A549 treated with Hydrocortisone at 1 μM for 4 hours (cell line): ENCODE data around the gene RGR. TPM values are rescaled to one million over a fixed set of nuclear protein-coding genes. Genes with fewer than 3 reads are reported as not detected.

Source experiments
- total RNA-seq: library from RNA; stranded (reverse); fragments of 200-300 nt; extraction: Qiagen RNA extraction; gene quantifications from 5 replicates; pipeline ENCODE4 v1.2.3, GENCODE V29; 2022

The RGR gene, protein sequence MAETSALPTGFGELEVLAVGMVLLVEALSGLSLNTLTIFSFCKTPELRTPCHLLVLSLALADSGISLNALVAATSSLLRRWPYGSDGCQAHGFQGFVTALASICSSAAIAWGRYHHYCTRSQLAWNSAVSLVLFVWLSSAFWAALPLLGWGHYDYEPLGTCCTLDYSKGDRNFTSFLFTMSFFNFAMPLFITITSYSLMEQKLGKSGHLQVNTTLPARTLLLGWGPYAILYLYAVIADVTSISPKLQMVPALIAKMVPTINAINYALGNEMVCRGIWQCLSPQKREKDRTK
- not detected in 5 replicates for total RNA-seq

DNA sequence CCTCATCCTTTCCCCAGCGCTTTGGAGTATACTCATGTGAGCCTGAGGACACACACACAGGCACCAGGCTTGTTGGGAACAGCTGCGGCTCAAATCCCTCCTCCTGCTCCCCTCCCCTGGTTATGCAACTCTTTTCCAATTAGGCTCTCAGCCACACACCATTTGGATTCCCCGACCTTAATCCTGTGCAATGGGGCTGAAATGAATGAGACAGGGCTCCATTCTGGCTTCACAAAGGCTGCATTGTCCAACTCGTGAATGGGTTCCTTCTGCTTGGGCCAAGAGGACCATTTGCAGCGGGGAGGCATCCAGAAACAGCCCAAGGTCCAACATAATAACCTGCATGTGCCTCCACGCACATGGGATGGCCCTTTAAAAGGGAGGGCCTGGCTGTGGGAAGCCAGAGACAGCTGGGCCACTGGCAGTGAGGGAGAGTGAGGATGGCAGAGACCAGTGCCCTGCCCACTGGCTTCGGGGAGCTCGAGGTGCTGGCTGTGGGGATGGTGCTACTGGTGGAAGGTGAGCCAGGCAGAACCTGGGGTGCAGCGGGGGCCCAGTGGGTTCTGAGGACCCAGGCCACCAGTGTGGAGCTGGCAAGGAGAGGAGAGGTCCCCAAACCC, at the start of gene RGR:
Gene RGR (plus strand): TSS at position 403 of the 620 bp plus-strand sequence. CDS start 38 bp downstream, at position 441.

DNA sequence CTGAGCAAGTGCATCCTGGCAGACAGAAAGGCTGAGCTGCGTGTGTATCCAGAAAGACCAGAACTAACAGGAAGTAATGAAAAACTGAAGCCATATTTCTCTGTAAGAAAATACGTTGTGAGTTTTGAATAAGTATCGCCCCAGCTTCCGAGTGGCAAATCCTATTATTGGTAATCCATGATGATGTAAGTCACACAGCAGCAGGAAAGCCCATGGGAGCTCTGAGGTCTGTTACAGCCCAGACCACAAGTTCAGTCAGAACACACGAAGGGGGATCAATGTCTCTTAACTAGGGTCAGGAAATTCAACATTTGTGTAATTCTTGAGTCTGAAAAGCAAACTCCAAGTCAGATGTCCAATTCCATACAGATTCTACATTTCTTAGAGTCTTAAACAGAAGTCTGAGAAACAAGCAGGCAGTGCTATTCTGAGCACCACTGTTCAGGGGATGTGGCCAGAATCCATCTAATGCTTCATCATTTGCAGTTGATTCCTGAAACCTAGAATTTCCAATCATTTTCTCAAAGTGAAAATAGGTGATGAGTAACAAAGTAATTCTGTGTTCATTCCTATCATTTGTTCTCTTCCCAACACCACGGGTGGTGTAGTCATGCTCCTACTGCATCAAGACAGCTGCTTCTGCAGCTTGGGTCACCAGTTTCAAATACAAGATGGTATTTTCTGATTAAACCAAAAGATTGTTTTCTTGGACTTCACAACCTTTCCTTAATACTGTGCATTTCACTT, 19.3 kb upstream of the RGR start, which contains the start of gene LRIT2:
Gene LRIT2 (minus strand): TSS at position 118 of the 747 bp plus-strand sequence. CDS start 24 bp downstream, at position 94.

DNA sequence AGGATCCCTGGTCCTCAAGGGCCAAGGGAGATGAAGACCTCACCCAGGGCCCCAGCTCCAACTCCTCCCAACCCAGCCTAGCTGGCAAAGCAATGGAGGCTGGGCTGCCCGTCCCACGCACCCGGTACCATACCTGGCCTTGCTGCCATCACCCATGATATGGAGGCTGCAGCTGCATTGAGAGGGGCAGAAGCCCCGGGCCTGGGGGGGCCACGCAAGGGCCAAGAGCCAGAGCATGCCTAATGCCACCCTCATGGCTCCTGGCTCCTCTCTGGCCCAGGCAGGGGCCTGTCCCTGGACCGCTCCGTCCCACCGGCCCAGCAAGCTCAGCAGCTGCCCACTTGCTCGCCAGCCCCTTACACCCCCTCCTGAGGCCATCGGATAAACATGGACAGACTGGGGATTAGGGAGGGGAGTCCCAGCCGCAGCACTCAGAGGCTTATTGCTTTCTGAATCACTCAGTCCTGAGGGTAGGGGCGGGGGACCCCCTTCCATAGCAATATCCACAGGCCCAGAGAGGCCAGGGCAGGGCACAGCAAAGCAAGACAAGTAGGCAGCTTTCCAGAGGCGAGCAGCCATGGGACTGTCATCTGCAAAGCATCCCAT, 3.6 kb upstream of the RGR start, which contains the start of gene LRIT1:
Gene LRIT1 (minus strand): TSS at position 362 of the 606 bp plus-strand sequence. CDS start 107 bp downstream, at position 255.

Other genes starting within 250 kb of the RGR start
- 196 to 232 TPM (median 208 TPM) in 5 replicates for gene GHITM, start 105.5 kb upstream of the RGR start, total RNA-seq
- gene GPR15LG, start 71.3 kb upstream of the RGR start, total RNA-seq, result not detected in 5 replicates
- 0.02 to 0.12 TPM (median 0.09 TPM) in 5 replicates for gene CDHR1, start 50.5 kb upstream of the RGR start, total RNA-seq
- not detected in 5 replicates for gene LRIT2, start 19.5 kb upstream of the RGR start, total RNA-seq
- gene LRIT1, start 3.5 kb upstream of the RGR start, total RNA-seq, result not detected in 5 replicates
- 9.6 to 13.1 TPM (median 10.8 TPM) in 5 replicates for gene CCSER2, start 83.5 kb downstream of the RGR start, total RNA-seq